HG03196 (cell line): ENCODE results near the gene SUN1.
"Not testable (repeated sequence)": the region's sequence is repeated elsewhere in the genome, so short reads cannot be mapped to it uniquely, and the experiment has no call there.

Experiments
- ATAC-seq: cut with Tn5 transposase; IDR thresholded peaks from one replicate; pipeline ENCODE4 v1.9.1; 2021; ENCODE audit not compliant: unreplicated experiment

The SUN1 gene

DNA sequence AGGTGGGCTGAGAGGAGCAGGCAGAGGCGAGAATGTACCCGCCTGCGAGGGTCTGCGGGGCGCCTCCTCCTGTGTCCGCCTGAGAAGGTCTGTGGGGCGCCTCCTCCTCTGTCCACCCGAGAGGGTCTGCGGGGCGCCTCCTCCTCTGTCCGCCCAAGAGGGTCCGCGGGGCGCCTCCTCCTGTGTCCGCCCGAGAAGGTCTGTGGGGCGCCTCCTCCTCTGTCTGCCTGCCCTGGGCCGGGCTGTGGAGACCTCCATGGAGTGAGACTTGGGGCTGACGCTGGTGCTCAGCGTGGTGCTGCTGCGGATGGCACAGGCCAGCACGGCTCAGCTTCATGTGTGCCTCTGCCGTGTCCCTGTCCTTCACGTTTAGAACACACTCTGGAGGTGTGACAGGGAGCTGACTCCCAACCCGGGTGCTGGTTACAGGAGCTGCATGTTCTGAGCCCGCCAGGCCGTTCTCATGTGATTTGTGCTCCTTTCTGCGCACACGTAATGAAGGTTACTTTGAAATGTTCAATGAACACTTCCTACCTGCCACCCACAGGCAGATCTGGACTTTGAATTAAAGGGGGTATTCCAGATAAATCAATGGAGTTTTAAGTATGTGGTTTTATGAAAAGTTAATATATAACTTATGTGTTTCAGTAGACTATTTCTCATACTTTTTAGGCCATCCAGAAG is 23.6 kb downstream of the SUN1 start:
- no peak for ATAC-seq

DNA sequence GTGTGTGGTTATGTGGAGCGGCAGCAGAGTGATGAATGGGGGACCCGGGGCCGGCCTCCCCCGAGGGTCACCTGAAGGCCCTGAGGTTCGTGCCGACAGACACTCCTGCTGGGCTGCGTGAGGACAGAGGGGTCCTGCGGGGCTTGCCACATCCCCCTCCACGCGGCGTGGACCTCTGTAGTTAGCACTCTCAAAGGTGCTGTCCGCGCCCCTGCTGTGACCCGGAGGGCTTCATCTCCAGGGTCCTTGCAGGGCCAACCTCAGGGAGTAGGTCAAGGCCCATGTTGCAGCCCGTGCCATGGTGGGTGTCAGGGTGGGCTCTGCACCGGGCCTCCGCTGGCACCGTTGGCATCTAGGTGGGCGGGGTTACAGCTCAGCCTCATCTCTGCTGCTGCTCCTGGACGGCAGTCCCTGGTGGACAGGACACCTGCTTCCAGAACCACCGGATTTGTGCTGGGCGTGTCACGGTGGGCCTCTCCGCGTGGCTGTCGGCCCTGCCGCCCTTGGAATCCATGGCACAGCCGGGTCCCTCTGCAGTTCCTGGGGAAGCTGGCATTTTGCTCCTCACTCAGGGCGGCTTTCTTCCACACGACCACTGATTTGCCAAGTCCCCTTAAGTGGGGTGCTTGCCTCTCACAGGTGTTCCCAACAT is 24.3 kb downstream of the SUN1 start:
- no peak for ATAC-seq

DNA sequence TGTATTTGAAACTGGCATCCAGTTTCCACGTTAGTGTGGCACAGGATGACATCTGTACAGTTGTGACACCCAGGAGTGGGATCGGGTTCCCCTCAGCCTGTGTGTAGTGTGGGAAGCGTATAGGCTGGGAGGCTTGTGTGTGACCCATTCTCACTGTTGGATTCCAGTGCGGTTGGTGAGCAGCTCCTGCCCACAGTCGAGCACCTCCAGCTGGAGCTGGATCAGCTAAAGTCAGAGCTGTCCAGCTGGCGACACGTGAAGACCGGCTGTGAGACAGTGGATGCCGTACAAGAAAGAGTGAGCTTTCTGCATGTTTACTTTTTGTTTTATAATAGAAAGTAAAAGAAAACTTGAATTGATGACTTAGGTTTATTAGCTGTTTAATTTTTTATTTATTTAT is 25.4 kb downstream of the SUN1 start:
- ATAC-seq: no peak

DNA sequence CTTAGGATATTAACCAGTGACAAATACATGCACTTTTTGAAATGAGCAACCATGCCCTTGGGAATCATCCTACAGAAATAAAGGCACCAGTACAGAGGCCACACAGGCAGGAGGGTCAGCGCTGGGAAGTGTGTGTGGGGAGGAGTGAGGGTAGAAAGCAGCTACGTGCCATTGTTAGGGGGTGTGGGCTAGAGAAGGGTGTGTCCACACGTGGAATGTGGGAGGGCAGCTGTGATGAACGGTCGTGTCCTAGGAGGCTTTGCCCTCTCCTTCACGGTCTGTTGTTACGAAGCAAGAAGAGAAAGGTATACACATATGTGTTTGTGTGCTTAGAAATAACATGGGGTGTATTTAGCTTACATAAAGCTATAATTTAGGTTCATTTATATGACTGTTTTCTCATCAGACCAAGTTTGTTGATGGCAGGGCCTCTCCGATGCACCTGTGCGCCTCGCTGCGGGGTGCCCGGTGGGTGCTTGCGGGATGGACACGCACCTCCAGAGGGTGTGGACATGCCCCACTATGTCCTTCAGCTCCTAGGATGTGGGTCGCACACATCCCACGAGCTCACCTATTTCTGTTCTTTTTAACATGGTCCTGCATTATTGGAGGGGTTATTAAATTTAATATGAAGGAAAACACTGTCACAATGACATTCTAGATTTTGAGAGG is 27.2 kb downstream of the SUN1 start:
- ATAC-seq: no peak

DNA sequence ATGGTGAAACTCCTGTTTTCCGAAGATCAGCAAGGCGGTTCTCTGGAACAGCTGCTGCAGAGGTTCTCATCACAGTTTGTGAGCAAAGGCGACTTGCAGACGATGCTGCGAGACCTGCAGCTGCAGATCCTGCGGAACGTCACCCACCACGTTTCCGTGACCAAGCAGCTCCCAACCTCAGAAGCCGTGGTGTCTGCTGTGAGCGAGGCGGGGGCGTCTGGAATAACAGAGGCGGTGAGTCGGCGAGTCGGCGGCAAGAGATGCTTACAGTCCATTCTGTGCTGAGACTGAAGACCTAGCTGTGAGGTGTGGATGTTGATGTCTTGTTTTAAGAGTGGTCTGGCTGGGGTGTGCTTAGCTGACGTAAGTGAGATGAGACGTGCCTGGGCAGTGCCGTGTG is 27.9 kb downstream of the SUN1 start:
- ATAC-seq: no peak

DNA sequence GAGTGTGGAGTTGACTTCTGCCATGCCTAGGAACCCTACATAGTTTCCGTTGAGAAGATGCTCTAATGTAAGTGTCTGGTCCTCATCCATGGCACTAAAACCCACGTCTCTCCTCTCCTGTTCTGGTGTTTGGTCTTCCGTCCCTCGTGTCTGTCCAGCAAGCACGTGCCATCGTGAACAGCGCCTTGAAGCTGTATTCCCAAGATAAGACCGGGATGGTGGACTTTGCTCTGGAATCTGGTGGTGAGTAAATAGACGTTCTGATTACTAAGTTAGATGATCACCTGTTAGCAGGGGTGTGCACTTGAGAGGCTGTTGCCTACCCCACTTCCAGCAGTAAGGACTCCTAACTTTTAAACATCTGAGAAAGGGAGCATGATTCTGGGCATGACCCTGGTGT is 28.9 kb downstream of the SUN1 start:
- no peak for ATAC-seq

DNA sequence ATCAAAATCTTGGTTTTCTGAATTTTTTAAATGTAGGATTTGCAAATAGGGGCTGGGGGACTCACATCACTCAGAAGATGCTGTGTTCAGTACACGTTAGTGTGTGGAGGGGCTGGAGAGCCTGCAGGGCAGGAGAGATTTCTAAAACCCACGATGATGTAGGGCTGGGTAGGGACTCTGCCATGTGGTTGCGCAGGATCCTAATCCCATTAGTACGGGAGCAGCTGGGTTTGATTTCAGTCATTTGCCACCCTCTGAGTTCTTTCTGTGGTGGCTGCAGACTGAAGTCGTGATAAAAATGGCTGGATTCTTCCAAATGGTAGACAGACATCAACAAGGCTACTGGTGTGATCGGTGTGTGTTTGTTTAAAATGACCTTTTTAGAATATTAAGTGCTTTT is 29.9 kb downstream of the SUN1 start:
- ATAC-seq: no peak

DNA sequence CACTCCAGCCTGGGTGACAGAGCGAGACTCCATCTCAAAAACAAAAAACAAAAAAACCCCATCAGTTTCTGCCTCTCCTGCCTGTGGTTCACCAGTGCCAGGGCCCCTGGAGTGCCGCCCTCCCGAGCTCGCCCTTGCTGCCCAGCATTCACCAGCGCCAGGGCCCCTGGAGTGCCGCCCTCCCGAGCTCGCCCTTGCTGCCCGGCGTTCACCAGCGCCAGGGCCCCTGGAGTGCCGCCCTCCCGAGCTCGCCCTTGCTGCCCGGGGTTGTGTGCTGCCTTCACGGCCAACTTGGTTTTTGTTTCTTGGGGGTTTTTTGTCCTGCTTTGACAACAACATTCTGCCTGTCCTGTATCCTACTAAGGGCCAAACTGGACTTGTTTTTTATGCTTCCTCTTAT is 30.8 kb downstream of the SUN1 start:
- ATAC-seq: no peak

DNA sequence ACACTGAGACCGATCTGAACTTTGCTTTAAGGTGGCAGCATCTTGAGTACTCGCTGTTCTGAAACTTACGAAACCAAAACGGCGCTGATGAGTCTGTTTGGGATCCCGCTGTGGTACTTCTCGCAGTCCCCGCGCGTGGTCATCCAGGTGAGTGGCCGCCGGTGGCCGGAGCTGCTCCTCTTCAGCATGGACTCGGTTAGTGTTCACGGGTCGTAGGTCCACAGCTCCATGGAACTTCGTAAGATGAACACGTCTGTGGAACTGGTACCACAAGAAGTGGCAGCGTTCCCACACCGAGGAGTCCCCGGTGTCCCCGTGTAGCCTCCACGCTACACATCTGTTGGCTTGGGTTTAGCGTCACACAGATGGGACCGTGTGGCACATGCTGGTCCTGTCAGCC is 33.6 kb downstream of the SUN1 start:
- no peak for ATAC-seq

DNA sequence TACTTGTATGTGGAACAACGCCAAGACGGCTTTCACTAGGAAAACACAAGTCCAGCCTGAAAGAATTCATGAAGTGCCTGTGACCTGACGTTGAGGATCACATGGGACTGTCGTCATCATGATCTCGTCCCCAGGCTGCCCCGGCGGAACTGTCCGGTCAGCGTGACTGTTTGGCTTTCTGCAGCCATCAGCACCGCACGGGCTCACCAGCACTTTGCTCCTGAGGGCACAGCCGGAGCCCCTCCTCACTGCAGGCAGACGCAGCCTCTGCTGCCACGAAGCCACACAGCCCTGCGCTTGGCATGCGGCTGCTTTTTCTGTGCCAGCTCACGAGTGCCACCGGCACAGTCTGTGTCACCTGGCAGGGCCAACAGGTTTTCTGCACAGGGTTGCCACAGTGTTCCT is 34.7 kb downstream of the SUN1 start:
- ATAC-seq: no peak

DNA sequence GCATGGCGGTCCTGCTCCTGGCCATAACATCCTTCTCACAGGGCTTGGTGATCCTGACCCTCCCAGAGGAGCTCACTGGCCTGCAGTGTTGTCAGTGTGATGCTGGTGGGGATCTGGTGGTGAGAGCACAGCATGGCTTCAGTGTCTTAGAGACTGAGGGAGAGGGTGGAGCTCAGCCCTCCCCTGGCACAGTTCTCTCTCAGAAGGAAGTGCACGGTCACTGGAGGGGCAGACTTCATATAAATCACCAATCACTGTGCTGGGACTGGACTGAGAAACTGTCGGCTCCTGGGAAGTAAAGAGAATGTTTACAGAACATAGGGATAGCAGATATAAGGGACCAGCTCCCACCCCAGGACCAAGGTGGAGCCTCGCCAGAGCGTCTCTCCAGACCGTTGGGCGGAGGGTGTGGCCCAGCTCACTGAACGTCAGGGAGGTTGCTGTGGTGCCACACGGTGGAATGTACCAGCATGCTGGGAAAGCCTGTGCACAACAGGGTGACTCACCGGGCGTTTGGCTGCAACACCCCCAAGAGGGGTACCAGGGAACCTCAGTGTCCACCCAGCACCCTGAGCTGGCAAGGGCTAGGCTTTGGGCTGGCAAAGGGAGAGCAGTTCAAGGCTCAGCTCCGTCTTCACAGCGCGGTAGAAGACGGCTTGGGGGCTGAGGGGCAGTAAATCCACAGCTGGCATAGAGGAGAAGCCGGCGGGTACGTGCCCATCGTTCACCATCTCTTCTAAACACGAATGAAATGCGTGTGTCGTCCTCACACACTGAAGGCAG is 35.3 kb downstream of the SUN1 start:
- ATAC-seq: no peak

DNA sequence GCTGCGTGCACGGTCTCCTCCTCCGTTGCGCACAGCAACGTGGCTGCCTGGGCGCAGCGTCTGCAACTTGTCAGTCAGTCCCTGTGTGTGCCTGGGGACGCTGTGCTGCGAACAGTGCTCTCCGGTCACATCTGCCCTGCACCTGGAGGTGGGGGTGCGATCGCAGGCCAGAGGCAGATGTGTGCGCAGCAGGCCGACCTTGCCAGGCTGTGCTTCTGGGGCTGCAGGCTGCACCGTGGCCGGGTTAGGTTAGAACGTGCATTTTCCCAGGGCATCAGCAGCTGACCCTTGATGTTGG is 35.9 kb downstream of the SUN1 start:
- no peak for ATAC-seq

DNA sequence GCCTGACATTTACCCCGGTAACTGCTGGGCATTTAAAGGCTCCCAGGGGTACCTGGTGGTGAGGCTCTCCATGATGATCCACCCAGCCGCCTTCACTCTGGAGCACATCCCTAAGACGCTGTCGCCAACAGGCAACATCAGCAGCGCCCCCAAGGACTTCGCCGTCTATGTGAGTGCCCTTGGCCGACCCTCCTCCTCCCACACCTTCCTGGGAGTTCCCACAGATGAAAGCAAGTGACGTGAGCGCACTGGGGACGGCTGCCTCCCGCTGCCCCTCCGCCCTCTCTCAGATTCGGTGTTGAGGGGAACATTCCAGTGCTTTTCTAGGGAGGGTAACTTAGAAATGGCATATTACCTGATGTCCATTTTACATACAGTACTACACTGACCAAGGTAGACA is 37.1 kb downstream of the SUN1 start:
- no peak for ATAC-seq

DNA sequence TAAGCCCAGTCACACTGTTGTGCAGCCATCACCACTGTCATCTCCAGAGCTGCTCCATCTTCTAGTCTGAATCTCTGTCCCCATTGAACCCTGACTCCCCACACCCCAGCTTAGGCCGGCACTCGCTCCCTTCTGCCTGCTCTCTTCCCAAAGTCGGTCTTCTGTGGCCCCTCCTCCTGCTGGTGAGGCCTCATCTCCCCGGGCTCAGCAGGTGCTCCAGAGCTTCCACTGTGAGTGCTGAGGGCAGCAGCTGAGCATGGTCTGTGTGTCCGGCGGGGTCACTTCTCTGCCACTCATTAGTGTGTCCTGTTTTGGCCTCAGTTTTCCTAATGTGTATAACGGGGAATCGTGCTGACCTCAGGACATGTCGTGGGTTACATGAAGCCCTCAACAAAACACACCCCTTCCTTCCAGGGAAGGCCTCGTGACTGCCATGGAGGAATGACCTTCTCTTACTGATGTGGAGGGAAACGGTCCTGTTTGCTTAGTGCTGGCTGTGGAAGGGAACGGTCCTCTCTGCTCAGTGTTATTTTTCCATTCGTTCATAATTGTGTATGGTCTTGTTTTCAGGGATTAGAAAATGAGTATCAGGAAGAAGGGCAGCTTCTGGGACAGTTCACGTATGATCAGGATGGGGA is 39.7 kb downstream of the SUN1 start:
- ATAC-seq: no peak

DNA sequence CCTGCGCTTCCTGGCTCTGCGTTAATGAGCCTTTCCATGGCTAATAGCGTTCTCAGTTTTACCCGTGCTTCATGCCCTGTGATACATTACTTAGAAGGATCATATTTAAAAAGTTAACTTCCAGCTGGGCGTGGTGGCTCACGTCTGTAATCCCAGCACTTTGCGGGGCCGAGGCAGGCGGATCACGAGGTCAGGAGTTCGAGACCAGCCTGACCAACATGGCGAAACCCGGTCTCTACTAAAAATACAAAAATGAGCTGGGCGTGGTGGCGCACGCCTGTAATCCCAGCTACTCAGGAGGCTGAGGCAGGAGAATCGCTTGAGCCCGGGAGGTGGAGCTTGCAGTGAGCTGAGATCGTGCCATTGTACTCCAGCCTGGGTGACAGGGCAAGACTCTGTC is 40.4 kb downstream of the SUN1 start:
- ATAC-seq: not testable (repeated sequence)

DNA sequence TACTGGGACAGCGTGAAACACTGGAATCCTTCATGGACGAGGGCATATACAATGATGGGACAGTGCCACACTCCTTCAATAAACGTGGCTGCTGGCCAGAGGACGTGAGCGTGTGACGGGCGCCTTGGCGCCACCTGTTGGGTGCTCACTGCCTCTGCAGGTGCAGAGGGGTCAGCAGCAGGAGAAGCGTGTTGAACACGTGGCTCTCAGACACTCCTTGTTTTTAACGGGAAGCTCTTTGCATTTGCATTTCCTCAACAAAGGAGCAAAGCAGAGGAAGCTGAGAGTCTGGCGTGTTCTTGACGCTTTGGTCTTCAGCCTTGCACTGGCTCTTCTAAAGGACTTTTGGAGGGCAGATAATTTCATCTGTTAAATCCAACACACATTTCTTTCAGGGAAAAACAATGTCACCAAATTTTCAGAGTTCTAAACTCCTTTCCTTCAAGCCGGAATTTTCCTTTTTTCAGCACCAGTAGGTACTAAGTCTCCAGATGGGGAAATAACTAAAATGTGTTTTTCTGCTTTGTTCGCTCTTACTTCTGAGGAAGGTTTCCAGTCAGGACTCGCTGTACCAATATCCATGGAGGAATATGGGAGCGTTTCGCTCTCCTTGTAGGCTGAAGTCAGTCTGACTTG is 41.2 kb downstream of the SUN1 start:
- ATAC-seq: no peak

DNA sequence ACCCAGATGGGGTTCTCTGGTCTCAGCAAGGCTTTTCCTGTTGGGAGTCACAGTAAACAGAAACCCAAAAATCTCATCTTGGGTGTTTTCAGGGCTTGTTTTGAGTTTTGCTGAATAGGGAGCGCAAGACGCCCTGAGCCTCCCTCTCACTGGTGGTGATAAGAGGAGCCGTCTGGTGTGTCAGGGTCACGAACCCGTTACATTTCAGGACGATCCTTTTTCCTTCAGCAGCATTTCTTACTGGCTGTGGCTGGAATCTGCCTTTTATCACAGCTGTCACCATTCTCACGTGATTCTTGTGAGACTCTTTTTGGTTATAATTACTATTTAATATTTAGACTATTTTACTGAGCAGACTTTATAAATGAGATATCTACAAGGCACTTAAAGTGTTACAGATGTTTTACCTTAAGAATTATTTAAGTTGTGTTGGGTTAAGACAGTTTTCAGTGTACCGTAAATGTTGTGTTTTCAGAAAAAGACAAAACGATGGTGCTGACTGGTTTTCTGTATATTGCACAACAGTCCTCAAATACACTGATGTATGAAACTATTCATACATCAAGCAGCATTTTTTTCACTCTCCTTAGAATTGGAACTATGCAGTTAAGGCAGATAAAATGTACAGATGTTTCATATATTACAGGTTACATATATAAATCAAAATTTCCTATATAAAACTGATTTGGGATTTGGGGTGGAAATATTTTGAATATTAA is 41.9 kb downstream of the SUN1 start:
- ATAC-seq: no peak

DNA sequence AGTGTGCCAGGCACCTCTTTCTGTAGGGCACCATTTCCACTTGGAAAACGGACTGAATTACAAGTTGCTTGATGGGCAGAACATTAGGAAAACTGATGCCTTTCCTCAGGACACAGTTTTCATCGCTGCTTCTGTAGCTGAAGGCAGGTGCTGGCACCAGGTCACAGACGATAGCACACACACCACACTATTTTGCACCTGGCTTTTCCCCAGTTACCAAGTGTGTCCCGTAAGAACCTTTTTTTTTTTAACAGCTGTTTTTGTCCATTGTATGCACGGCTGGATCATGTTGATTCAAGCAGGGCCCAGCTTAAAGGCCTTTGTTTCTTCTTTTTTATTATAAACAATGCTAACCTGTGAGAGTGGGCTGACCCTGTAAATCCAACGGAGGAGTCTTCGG is 42.8 kb downstream of the SUN1 start:
- no peak for ATAC-seq

DNA sequence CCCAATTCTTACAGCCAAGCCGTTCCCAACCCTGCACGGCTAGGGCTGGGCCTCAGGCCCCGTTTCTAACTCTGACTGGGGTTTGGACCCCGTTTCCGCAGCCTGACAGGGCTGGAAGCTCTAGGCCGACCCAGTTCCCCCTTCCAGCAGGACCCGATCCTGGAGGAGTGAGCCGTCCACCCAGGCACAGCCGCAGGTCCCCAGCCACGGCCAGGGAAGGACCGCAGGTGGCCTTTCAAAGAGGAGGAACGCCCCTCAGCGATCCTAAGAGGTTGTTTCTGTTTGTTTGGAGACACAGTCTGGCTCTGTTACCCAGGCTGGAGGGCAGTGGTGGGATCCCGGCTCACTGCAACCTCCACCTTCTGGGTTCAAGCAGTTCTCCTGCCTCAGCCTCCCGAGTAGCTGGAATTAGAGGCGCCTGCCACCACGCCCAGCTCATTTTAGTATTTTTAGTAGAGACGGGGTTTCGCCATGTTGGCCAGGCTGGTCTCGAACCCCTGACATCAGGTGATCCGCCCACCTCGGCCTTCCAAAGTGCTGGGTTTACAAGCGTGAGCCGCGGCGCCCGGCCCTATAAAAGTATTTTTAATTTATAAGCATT is 43.3 kb downstream of the SUN1 start:
- ATAC-seq: no peak
